Measurements from ENCODE around the gene AMER2. TPM values are rescaled to one million over a fixed set of nuclear protein-coding genes. Genes with fewer than 3 reads are reported as not detected.

The AMER2 gene
- total and polyA plus RNA-seq, 2 experiments from 2014 or later: 0.31 to 0.76 TPM

DNA sequence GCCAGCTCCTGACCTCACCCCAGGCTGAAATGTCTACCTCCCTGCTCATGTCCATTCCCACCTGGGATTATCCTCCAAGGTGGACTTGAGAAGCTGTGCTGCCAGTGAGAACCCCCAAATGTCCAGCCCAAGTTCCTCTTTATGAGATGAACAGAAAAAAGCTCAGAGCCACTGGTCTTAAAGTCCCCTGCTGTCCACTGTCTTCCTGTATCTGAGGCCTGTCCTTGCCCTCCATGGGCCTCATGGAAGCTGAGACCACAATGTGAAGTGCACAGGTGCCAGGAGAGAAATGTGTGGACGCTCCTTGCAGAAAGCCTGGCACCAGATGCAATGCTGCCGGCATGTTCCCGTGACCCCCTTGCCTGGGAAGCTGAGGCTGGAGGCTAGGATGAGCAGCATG lies 3.3 kb upstream of the AMER2 start:
- peaks cover 33% of the 10 kb centered on the region for H3K27me3 Mint-ChIP-seq (ENCODE audit: insufficient read depth, low read depth, poor library complexity)
- Histone ChIP-seq H4K20me1 (replicated peaks; ENCODE audit: insufficient read depth) (no peaks in the 10 kb centered on the region), H3K4me1 (ENCODE audit: insufficient read depth) (peaks cover 27% of the 10 kb centered on the region), H3K4me3 (no peak overlapping the region), H3K4me2 (no peak overlapping the region), H3K27ac (ENCODE audit: low read depth) (no peak overlapping the region), H3K27me3 (ENCODE audit: insufficient read depth) (peaks cover 40% of the 10 kb centered on the region), H3K9me2 (ENCODE audit: insufficient read depth) (peaks cover 6% of the 10 kb centered on the region; the same call in 1 of the 2 replicates), H3K36me3 (ENCODE audit: insufficient read depth) (no peaks in the 10 kb centered on the region; the same call in 1 of the 2 replicates), H3F3A (replicated peaks; ENCODE audit: low read depth) (no peaks in the 10 kb centered on the region), H2AFZ (no peak overlapping the region), H3K79me2 (replicated peaks; ENCODE audit: insufficient read depth) (no peaks in the 10 kb centered on the region)
- ATAC-seq (no peak), DNase-seq (ENCODE audit: low spot score) (no peak)
- no peak overlapping the region for H3K4me3 Mint-ChIP-seq
- H3K9me3 Mint-ChIP-seq: peaks cover 3% of the 10 kb centered on the region; the same call in 1 of the 3 replicates
- TF ChIP-seq, protein P1, sequence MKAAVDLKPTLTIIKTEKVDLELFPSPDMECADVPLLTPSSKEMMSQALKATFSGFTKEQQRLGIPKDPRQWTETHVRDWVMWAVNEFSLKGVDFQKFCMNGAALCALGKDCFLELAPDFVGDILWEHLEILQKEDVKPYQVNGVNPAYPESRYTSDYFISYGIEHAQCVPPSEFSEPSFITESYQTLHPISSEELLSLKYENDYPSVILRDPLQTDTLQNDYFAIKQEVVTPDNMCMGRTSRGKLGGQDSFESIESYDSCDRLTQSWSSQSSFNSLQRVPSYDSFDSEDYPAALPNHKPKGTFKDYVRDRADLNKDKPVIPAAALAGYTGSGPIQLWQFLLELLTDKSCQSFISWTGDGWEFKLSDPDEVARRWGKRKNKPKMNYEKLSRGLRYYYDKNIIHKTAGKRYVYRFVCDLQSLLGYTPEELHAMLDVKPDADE (IDR thresholded peaks at IDR 0.05): no peak
- TF ChIP-seq ZNF114 (CRISPR knock-in tag; IDR thresholded peaks at IDR 0.05) (no peak), EZH2 (IDR thresholded peaks at IDR 0.05; ENCODE audit: low read depth, unreplicated experiment) (no peak), JUNB (IDR thresholded peaks at IDR 0.05; ENCODE audit: unreplicated experiment) (no peak), STAT1 (IDR thresholded peaks at IDR 0.05; ENCODE audit: unreplicated experiment) (no peak), CREB1 (CRISPR knock-in tag; IDR thresholded peaks at IDR 0.05; ENCODE audit: low read depth) (no peak)
- TF ChIP-seq, protein P2, sequence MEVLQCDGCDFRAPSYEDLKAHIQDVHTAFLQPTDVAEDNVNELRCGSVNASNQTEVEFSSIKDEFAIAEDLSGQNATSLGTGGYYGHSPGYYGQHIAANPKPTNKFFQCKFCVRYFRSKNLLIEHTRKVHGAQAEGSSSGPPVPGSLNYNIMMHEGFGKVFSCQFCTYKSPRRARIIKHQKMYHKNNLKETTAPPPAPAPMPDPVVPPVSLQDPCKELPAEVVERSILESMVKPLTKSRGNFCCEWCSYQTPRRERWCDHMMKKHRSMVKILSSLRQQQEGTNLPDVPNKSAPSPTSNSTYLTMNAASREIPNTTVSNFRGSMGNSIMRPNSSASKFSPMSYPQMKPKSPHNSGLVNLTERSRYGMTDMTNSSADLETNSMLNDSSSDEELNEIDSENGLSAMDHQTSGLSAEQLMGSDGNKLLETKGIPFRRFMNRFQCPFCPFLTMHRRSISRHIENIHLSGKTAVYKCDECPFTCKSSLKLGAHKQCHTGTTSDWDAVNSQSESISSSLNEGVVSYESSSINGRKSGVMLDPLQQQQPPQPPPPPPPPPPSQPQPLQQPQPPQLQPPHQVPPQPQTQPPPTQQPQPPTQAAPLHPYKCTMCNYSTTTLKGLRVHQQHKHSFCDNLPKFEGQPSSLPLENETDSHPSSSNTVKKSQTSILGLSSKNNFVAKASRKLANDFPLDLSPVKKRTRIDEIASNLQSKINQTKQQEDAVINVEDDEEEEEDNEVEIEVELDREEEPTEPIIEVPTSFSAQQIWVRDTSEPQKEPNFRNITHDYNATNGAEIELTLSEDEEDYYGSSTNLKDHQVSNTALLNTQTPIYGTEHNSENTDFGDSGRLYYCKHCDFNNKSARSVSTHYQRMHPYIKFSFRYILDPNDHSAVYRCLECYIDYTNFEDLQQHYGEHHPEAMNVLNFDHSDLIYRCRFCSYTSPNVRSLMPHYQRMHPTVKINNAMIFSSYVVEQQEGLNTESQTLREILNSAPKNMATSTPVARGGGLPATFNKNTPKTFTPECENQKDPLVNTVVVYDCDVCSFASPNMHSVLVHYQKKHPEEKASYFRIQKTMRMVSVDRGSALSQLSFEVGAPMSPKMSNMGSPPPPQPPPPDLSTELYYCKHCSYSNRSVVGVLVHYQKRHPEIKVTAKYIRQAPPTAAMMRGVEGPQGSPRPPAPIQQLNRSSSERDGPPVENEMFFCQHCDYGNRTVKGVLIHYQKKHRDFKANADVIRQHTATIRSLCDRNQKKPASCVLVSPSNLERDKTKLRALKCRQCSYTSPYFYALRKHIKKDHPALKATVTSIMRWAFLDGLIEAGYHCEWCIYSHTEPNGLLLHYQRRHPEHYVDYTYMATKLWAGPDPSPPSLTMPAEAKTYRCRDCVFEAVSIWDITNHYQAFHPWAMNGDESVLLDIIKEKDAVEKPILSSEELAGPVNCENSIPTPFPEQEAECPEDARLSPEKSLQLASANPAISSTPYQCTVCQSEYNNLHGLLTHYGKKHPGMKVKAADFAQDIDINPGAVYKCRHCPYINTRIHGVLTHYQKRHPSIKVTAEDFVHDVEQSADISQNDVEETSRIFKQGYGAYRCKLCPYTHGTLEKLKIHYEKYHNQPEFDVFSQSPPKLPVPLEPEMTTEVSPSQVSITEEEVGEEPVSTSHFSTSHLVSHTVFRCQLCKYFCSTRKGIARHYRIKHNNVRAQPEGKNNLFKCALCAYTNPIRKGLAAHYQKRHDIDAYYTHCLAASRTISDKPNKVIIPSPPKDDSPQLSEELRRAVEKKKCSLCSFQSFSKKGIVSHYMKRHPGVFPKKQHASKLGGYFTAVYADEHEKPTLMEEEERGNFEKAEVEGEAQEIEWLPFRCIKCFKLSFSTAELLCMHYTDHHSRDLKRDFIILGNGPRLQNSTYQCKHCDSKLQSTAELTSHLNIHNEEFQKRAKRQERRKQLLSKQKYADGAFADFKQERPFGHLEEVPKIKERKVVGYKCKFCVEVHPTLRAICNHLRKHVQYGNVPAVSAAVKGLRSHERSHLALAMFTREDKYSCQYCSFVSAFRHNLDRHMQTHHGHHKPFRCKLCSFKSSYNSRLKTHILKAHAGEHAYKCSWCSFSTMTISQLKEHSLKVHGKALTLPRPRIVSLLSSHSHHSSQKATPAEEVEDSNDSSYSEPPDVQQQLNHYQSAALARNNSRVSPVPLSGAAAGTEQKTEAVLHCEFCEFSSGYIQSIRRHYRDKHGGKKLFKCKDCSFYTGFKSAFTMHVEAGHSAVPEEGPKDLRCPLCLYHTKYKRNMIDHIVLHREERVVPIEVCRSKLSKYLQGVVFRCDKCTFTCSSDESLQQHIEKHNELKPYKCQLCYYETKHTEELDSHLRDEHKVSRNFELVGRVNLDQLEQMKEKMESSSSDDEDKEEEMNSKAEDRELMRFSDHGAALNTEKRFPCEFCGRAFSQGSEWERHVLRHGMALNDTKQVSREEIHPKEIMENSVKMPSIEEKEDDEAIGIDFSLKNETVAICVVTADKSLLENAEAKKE (CRISPR knock-in tag; IDR thresholded peaks at IDR 0.05): no peak
- TF ChIP-seq, protein P3, sequence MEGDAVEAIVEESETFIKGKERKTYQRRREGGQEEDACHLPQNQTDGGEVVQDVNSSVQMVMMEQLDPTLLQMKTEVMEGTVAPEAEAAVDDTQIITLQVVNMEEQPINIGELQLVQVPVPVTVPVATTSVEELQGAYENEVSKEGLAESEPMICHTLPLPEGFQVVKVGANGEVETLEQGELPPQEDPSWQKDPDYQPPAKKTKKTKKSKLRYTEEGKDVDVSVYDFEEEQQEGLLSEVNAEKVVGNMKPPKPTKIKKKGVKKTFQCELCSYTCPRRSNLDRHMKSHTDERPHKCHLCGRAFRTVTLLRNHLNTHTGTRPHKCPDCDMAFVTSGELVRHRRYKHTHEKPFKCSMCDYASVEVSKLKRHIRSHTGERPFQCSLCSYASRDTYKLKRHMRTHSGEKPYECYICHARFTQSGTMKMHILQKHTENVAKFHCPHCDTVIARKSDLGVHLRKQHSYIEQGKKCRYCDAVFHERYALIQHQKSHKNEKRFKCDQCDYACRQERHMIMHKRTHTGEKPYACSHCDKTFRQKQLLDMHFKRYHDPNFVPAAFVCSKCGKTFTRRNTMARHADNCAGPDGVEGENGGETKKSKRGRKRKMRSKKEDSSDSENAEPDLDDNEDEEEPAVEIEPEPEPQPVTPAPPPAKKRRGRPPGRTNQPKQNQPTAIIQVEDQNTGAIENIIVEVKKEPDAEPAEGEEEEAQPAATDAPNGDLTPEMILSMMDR (conservative IDR thresholded peaks at IDR 0.05; ENCODE audit: low read depth in 2 of 2): no peak
- TF ChIP-seq, protein P4, sequence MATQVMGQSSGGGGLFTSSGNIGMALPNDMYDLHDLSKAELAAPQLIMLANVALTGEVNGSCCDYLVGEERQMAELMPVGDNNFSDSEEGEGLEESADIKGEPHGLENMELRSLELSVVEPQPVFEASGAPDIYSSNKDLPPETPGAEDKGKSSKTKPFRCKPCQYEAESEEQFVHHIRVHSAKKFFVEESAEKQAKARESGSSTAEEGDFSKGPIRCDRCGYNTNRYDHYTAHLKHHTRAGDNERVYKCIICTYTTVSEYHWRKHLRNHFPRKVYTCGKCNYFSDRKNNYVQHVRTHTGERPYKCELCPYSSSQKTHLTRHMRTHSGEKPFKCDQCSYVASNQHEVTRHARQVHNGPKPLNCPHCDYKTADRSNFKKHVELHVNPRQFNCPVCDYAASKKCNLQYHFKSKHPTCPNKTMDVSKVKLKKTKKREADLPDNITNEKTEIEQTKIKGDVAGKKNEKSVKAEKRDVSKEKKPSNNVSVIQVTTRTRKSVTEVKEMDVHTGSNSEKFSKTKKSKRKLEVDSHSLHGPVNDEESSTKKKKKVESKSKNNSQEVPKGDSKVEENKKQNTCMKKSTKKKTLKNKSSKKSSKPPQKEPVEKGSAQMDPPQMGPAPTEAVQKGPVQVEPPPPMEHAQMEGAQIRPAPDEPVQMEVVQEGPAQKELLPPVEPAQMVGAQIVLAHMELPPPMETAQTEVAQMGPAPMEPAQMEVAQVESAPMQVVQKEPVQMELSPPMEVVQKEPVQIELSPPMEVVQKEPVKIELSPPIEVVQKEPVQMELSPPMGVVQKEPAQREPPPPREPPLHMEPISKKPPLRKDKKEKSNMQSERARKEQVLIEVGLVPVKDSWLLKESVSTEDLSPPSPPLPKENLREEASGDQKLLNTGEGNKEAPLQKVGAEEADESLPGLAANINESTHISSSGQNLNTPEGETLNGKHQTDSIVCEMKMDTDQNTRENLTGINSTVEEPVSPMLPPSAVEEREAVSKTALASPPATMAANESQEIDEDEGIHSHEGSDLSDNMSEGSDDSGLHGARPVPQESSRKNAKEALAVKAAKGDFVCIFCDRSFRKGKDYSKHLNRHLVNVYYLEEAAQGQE (IDR thresholded peaks at IDR 0.05; ENCODE audit: unreplicated experiment): no peak
- no peaks in the 10 kb centered on the region; the same call in 2 of the 3 replicates for H3K36me3 Mint-ChIP-seq (ENCODE audit: low read depth)
- no peak overlapping the region for H3K27ac Mint-ChIP-seq
- H3K4me1 Mint-ChIP-seq: peaks cover 25% of the 10 kb centered on the region

Data from GM23338 (cell line).